ENCODE data around the gene KIF26B. TPM values are rescaled to one million over a fixed set of nuclear protein-coding genes. Genes with fewer than 3 reads are reported as not detected.

Gene KIF26B
- polyA plus RNA-seq, 1 donor from 2014 or later = 6.3 TPM

GRCh38 chr1:245589906-245590305 lies 435.1 kb downstream of the KIF26B start:
- no peak for TF ChIP-seq SMC3 (conservative IDR thresholded peaks at IDR 0.05; ENCODE audit: poor library complexity)
- TF ChIP-seq TAF1 (IDR thresholded peaks at IDR 0.05; ENCODE audit: low read depth) = no peak
- peaks cover 3% of the 10 kb centered on the region for H3F3A ChIP-seq (ENCODE audit: insufficient read depth, low read length, poor library complexity, severe bottlenecking)
- no peak overlapping the region for H3K4me2 ChIP-seq (ENCODE audit: low read length)
- H3K36me3 ChIP-seq (ENCODE audit: insufficient read depth, low read length) = no peaks in the 10 kb centered on the region
- H3K9me2 ChIP-seq (ENCODE audit: insufficient read depth, low read length) = no peaks in the 10 kb centered on the region
- no peaks in the 10 kb centered on the region for H3K9me3 ChIP-seq (ENCODE audit: low read length)
- H4K20me1 ChIP-seq (ENCODE audit: insufficient read depth) = no peaks in the 10 kb centered on the region
- H3K27me3 ChIP-seq (ENCODE audit: insufficient read depth, low read depth, low read length) = no peaks in the 10 kb centered on the region
- no peak overlapping the region for H2AFZ ChIP-seq (ENCODE audit: low read depth, low read length)
- no peak overlapping the region for H3K4me3 ChIP-seq (ENCODE audit: low read length)
- H3K79me2 ChIP-seq (replicated peaks; ENCODE audit: insufficient read depth, low read length) = no peaks in the 10 kb centered on the region
- H3K27ac ChIP-seq (ENCODE audit: low read length) = no peak overlapping the region
- no peak overlapping the region for H3K9ac ChIP-seq (ENCODE audit: low read length)

DNA sequence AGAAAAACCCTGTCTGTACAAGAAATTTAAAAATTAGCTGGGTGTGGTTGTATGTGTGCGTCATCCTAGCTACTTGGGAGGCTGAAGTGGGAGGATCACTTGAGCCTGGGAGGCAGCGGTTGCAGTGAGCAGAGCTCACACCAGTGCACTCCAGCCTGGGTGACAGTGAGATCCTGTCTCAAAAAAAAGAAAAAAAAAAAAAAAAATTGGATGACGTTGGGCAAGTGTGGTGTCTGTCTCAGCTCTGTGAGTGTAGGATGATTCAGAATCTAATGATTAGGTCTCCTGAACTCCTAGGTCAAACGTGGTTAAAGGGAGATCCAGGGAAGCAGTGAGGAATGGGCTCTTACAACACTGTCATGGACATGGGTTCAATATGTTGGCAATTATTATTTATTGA lies 435.9 kb downstream of the KIF26B start:
- no peaks in the 10 kb centered on the region for H3K27me3 ChIP-seq (ENCODE audit: insufficient read depth, low read depth, low read length)
- no peak overlapping the region for H2AFZ ChIP-seq (ENCODE audit: low read depth, low read length)
- no peak overlapping the region for H3K4me3 ChIP-seq (ENCODE audit: low read length)
- H3K9ac ChIP-seq (ENCODE audit: low read length) = no peak overlapping the region
- H3K36me3 ChIP-seq (ENCODE audit: insufficient read depth, low read length) = no peaks in the 10 kb centered on the region
- no peak overlapping the region for H3K4me2 ChIP-seq (ENCODE audit: low read length)
- no peak overlapping the region for H3K27ac ChIP-seq (ENCODE audit: low read length)
- no peaks in the 10 kb centered on the region for H3K9me3 ChIP-seq (ENCODE audit: low read length)
- H3F3A ChIP-seq (ENCODE audit: insufficient read depth, low read length, poor library complexity, severe bottlenecking) = peaks cover 3% of the 10 kb centered on the region
- no peaks in the 10 kb centered on the region for H3K9me2 ChIP-seq (ENCODE audit: insufficient read depth, low read length)
- TF ChIP-seq SMC3 (conservative IDR thresholded peaks at IDR 0.05; ENCODE audit: poor library complexity) = no peak
- TF ChIP-seq, protein P1, sequence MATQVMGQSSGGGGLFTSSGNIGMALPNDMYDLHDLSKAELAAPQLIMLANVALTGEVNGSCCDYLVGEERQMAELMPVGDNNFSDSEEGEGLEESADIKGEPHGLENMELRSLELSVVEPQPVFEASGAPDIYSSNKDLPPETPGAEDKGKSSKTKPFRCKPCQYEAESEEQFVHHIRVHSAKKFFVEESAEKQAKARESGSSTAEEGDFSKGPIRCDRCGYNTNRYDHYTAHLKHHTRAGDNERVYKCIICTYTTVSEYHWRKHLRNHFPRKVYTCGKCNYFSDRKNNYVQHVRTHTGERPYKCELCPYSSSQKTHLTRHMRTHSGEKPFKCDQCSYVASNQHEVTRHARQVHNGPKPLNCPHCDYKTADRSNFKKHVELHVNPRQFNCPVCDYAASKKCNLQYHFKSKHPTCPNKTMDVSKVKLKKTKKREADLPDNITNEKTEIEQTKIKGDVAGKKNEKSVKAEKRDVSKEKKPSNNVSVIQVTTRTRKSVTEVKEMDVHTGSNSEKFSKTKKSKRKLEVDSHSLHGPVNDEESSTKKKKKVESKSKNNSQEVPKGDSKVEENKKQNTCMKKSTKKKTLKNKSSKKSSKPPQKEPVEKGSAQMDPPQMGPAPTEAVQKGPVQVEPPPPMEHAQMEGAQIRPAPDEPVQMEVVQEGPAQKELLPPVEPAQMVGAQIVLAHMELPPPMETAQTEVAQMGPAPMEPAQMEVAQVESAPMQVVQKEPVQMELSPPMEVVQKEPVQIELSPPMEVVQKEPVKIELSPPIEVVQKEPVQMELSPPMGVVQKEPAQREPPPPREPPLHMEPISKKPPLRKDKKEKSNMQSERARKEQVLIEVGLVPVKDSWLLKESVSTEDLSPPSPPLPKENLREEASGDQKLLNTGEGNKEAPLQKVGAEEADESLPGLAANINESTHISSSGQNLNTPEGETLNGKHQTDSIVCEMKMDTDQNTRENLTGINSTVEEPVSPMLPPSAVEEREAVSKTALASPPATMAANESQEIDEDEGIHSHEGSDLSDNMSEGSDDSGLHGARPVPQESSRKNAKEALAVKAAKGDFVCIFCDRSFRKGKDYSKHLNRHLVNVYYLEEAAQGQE (IDR thresholded peaks at IDR 0.05; ENCODE audit: borderline replicate concordance) = no peak
- TF ChIP-seq RAD21 (conservative IDR thresholded peaks at IDR 0.05) = no peak
- TF ChIP-seq, protein P2, sequence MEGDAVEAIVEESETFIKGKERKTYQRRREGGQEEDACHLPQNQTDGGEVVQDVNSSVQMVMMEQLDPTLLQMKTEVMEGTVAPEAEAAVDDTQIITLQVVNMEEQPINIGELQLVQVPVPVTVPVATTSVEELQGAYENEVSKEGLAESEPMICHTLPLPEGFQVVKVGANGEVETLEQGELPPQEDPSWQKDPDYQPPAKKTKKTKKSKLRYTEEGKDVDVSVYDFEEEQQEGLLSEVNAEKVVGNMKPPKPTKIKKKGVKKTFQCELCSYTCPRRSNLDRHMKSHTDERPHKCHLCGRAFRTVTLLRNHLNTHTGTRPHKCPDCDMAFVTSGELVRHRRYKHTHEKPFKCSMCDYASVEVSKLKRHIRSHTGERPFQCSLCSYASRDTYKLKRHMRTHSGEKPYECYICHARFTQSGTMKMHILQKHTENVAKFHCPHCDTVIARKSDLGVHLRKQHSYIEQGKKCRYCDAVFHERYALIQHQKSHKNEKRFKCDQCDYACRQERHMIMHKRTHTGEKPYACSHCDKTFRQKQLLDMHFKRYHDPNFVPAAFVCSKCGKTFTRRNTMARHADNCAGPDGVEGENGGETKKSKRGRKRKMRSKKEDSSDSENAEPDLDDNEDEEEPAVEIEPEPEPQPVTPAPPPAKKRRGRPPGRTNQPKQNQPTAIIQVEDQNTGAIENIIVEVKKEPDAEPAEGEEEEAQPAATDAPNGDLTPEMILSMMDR (IDR thresholded peaks at IDR 0.05; ENCODE audit: poor library complexity, severe bottlenecking) = no peak
- no peak for TF ChIP-seq TAF1 (IDR thresholded peaks at IDR 0.05; ENCODE audit: low read depth)
- no peak for TF ChIP-seq EZH2 (IDR thresholded peaks at IDR 0.05; ENCODE audit: borderline replicate concordance, insufficient read depth, low read length, poor library complexity, severe bottlenecking)
- TF ChIP-seq MXI1 (conservative IDR thresholded peaks at IDR 0.05; ENCODE audit: poor library complexity, severe bottlenecking) = no peak
- TF ChIP-seq POLR2AphosphoS5 (IDR thresholded peaks at IDR 0.05) = no peak
- TF ChIP-seq EP300 (conservative IDR thresholded peaks at IDR 0.05; ENCODE audit: poor library complexity, severe bottlenecking) = no peak
- H3K79me2 ChIP-seq (replicated peaks; ENCODE audit: insufficient read depth, low read length) = no peaks in the 10 kb centered on the region
- H4K20me1 ChIP-seq (ENCODE audit: insufficient read depth) = no peaks in the 10 kb centered on the region

Data from neural cell (in vitro differentiated cells).